HG02852 (cell line): Measurements from ENCODE around the gene GFRA3.
"Not testable (repeated sequence)": the region's sequence is repeated elsewhere in the genome, so short reads cannot be mapped to it uniquely, and the experiment has no call there.

Experiments used
- ATAC-seq: cut with Tn5 transposase; IDR thresholded peaks from one replicate; pipeline ENCODE4 v1.9.1; 2021; ENCODE audit warnings: mild to moderate bottlenecking, moderate library complexity; ENCODE audit not compliant: unreplicated experiment

The GFRA3 gene

GRCh38 chr5:138274189-138274853, at the start of gene GFRA3:
Gene GFRA3, minus strand, starts transcription at chr5:138274621. Its CDS starts 197 bp downstream, at chr5:138274424.
- ATAC-seq: no peak

- not testable (repeated sequence) for ATAC-seq
Observed at GRCh38 chr5:138318211-138318610, 43.8 kb upstream of the GFRA3 start.

- ATAC-seq: no peak
Observed at GRCh38 chr5:138316355-138316754, 41.9 kb upstream of the GFRA3 start.

- ATAC-seq: no peak
Observed at GRCh38 chr5:138315751-138316278, 41.4 kb upstream of the GFRA3 start.

GRCh38 chr5:138305797-138306196, 31.4 kb upstream of the GFRA3 start:
- ATAC-seq: no peak

- ATAC-seq: no peak
Observed at GRCh38 chr5:138303372-138303771, 29.0 kb upstream of the GFRA3 start.

- ATAC-seq: no peak
Observed at GRCh38 chr5:138289296-138289695, 14.9 kb upstream of the GFRA3 start.

GRCh38 chr5:138287246-138287645, 12.8 kb upstream of the GFRA3 start:
- ATAC-seq: no peak

- ATAC-seq: no peak
Observed at GRCh38 chr5:138282920-138283742, 8.7 kb upstream of the GFRA3 start.

GRCh38 chr5:138280915-138281314, 6.5 kb upstream of the GFRA3 start:
- ATAC-seq: no peak

- no peak for ATAC-seq
Observed at GRCh38 chr5:138276402-138277054, 2.1 kb upstream of the GFRA3 start.

- no peak for ATAC-seq
Observed at GRCh38 chr5:138275895-138276294, 1.5 kb upstream of the GFRA3 start.

GRCh38 chr5:138275379-138275782, 960 bp upstream of the GFRA3 start:
- no peak for ATAC-seq

GRCh38 chr5:138273834-138274188, 610 bp downstream of the GFRA3 start:
- no peak for ATAC-seq

GRCh38 chr5:138272681-138273080, 1.7 kb downstream of the GFRA3 start:
- ATAC-seq: no peak

GRCh38 chr5:138271281-138271680, 3.1 kb downstream of the GFRA3 start:
- no peak for ATAC-seq

GRCh38 chr5:138264183-138264582, 10.2 kb downstream of the GFRA3 start:
- no peak for ATAC-seq

- no peak for ATAC-seq
Observed at GRCh38 chr5:138263581-138263980, 10.8 kb downstream of the GFRA3 start.

GRCh38 chr5:138258704-138259292, 15.6 kb downstream of the GFRA3 start:
- no peak for ATAC-seq

- ATAC-seq: no peak
Observed at GRCh38 chr5:138257583-138257982, 16.8 kb downstream of the GFRA3 start.

- ATAC-seq: no peak
Observed at GRCh38 chr5:138252944-138253343, 21.5 kb downstream of the GFRA3 start.
